Immature natural killer cell (primary cell): ENCODE measurements around the gene CARD19. TPM values are rescaled to one million over a fixed set of nuclear protein-coding genes. Genes with fewer than 3 reads are reported as not detected.
"Not testable (repeated sequence)": the region's sequence is repeated elsewhere in the genome, so short reads cannot be mapped to it uniquely, and the experiment has no call there.

Experiments used
- DNase-seq, 3 donors: peaks; one replicate each; pipeline ENCODE4 v3.0.0; 2022; ENCODE audit warnings: mixed read lengths in 1 of 3
- H3K27ac Mint-ChIP-seq, 6 donors: one replicate each; pipeline ENCODE4 v1.8.0; 2020; ENCODE audit warnings: mixed read lengths in 6 of 6, mild to moderate bottlenecking in 5 of 6, inconsistent platforms in 4 of 6, moderate library complexity in 3 of 6
- H3K27me3 Mint-ChIP-seq, 3 donors: one replicate each; pipeline ENCODE4 v1.8.0; 2020 to 2021; ENCODE audit warnings: low read depth in 3 of 3, mild to moderate bottlenecking in 3 of 3, mixed read lengths in 3 of 3, moderate library complexity in 3 of 3, inconsistent platforms in 1 of 3
- H3K36me3 Mint-ChIP-seq, 3 donors: one replicate each; pipeline ENCODE4 v1.8.0; 2020; ENCODE audit warnings: mixed read lengths in 3 of 3, inconsistent platforms in 2 of 3, mild to moderate bottlenecking in 2 of 3
- H3K4me1 Mint-ChIP-seq, 2 donors: one replicate each; pipeline ENCODE4 v1.8.0; 2020; ENCODE audit warnings: inconsistent platforms in 2 of 2, mild to moderate bottlenecking in 2 of 2, mixed read lengths in 2 of 2, moderate library complexity in 1 of 2
- H3K4me3 Mint-ChIP-seq, 5 donors: one replicate each; pipeline ENCODE4 v1.8.0; 2020; ENCODE audit warnings: mild to moderate bottlenecking in 5 of 5, mixed read lengths in 5 of 5, inconsistent platforms in 3 of 5, moderate library complexity in 3 of 5
- H3K9me3 Mint-ChIP-seq, 6 donors: one replicate each; pipeline ENCODE4 v1.8.0; 2020; ENCODE audit warnings: mild to moderate bottlenecking in 6 of 6, mixed read lengths in 6 of 6, inconsistent platforms in 4 of 6, moderate library complexity in 3 of 6
- polyA plus RNA-seq, 3 donors: library from polyadenylated mRNA; unstranded; fragments of 300-500 nt; fragmentation: Illumina TruSeq; gene quantifications; one replicate each; pipeline ENCODE4 v1.2.3, GENCODE V29; 2021

CARD19 gene
- polyA plus RNA-seq, 3 donors from 2014 or later = 55.1 to 105 (median 78.8) TPM

DNA sequence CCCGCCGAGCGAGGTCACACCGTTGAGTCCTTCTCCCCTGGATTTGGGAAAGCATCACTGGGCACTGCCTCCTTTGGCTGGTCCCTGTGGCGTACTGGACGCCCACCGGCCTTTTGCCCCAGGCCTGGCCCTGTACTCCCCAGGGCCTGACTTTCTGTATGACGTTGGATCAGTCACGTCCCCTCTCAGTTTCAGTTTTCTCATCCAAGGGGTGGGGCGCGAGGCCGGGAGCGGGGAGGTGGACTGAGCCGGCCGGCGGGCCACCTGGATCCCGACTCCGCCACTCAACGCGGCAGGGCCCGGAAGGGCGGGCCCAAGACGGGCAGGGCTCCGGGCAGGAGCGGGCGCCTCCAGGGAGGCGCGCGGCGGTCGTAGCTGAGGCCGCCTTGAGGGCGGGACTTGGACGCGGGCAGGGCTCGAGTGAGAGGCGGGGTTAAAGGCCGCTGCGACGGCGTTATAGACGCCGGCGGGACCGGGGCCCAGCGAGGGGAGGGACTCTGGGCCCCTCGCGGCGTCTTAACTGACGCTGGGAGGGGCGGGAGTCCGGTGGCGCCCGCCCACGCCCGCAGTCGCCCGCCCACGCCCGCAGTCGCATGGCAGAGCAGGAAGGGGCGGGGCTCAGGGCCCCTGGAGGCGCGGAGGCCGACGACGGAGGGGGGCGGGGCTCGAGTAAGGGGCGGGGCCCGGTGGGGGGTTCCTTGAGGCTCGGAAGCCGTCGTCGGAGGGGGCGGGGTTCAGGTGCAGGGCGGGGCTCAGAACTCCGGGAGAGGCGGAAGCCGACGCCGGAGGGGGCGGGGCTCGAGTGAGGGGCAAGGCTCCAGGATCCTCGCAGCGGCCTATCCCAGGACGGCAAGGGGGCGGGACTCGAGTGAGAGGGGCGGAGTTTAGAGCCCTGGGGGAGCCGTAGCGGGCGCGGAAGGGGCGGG is 549 bp upstream of the CARD19 start:
- H3K9me3 Mint-ChIP-seq = no peaks in the 10 kb centered on the region
- H3K27me3 Mint-ChIP-seq = peaks cover 2 to 14% (median 2%) of the 10 kb centered on the region in 3 donors
- H3K4me1 Mint-ChIP-seq = peaks cover 57 to 62% of the 10 kb centered on the region in 2 donors
- no peaks in the 10 kb centered on the region for H3K36me3 Mint-ChIP-seq
- H3K27ac Mint-ChIP-seq = peak overlapping the region; percentile 72 to 98 (median 92)
- peak overlapping the region; percentile 80 to 87 (median 84) for H3K4me3 Mint-ChIP-seq
- peak; percentile 100 for DNase-seq

GRCh38 chr9:93096811-93097382 is 880 bp downstream of the CARD19 start:
- Mint-ChIP-seq H3K36me3 (no peaks in the 10 kb centered on the region), H3K4me1 (peaks cover 59 to 66% of the 10 kb centered on the region in 2 donors), H3K9me3 (no peaks in the 10 kb centered on the region), H3K4me3 (peak overlapping the region; percentile 78 to 89 (median 88)), H3K27me3 (peaks cover 2 to 14% (median 2%) of the 10 kb centered on the region in 3 donors), H3K27ac (peak overlapping the region; percentile 69 to 94 (median 82))
- DNase-seq = no peak

DNA sequence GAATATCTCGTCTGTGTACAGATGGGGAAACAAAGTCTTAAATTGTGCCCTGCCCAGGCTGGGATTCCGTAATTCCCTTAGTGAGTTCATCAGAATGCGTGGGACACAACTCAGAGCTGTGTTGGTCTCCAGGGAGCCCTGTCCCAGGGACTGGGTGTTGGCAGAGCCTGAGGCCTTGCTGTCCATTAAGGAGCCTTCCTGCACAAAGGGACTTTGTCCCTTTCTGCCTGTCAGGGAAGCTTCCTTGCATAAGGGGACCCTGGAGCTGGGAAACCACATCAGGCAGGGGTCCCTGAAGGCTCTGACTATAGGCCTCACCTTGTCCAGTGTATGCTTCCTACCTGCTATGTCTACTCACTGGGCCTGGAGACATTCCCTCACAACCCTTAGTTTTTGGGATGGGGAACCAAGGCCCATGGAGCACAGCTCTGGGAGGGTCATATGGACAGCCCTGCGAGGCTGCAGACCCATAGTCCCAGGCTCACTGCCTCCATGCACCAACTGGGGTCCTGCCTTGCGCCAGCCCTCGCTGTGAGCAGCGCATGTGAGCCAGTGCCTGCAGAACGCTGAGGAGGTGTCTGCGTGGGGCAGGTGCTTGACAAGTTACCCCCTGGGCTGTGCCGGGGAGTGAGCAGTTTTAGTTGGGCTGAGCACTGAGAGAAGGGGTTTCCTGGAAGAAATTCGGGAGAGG is 1.6 kb downstream of the CARD19 start:
- Mint-ChIP-seq H3K4me1 (peaks cover 57 to 72% of the 10 kb centered on the region in 2 donors), H3K27me3 (peaks cover 2 to 13% (median 2%) of the 10 kb centered on the region in 3 donors), H3K4me3 (peak overlapping the region; percentile 78 to 89 (median 88)), H3K36me3 (no peaks in the 10 kb centered on the region), H3K27ac (peak overlapping the region; percentile 75 to 95 (median 88)), H3K9me3 (no peaks in the 10 kb centered on the region)
- no peak for DNase-seq

- H3K9me3 Mint-ChIP-seq = peaks cover 0 to under 1% (median 0%) of the 10 kb centered on the region in 6 donors
- DNase-seq = peak; percentile 61 to 77 (median 68)
- H3K27ac Mint-ChIP-seq = peak overlapping the region; percentile 75 to 95 (median 88)
- H3K36me3 Mint-ChIP-seq = peaks cover under 1% of the 10 kb centered on the region in 3 donors
- H3K4me3 Mint-ChIP-seq = peak overlapping the region; percentile 78 to 89 (median 88)
- H3K4me1 Mint-ChIP-seq = peaks cover 53 to 73% of the 10 kb centered on the region in 2 donors
- H3K27me3 Mint-ChIP-seq = peaks cover 2 to 13% (median 2%) of the 10 kb centered on the region in 3 donors
Observed at GRCh38 chr9:93098236-93098946, 2.4 kb downstream of the CARD19 start.

DNA sequence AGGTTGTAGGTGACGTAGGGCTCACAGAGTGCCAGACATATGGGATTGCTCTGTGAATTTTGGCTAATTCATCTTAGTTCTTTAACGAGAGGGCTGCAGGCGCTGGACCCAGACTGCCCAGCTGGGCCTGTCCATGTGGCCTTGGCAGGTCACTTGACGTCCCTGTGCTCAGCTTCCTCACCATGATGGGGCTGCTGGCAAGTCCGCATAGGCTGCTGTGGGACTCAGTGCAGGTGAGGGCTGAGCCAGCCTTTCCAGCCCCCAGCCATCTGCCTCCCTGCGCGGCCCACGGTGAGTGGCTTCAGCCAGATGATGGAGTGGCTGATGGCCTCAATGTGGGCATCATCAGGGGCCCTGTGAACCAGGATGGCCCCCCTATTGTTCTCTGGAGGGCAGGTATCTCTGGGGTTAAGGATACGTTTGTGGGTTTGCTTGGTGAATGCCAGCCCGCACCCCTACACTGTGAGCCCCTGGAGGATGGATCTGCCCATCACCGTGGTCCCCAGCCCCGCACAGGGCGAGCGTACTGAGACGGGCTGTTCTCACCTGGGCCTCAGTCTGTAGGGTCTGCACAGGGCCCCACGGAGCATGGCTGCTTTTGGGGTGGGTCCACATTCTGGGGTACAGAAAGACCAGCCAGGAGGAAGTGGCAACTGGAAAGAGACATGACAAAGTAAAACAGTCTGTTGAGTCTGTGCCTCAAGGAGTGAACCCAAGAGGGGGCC is 3.7 kb downstream of the CARD19 start:
- Mint-ChIP-seq H3K4me3 (peak overlapping the region; percentile 54 to 89 (median 64)), H3K9me3 (peaks cover 0 to 10% (median 2%) of the 10 kb centered on the region in 6 donors), H3K4me1 (peaks cover 42 to 64% of the 10 kb centered on the region in 2 donors), H3K36me3 (peaks cover 8 to 11% (median 10%) of the 10 kb centered on the region in 3 donors), H3K27ac (peak overlapping the region in 5 of 6 donors; percentile 20 to 94 (median 75)), H3K27me3 (peaks cover 0 to 8% (median 2%) of the 10 kb centered on the region in 3 donors)
- no peak for DNase-seq

DNA sequence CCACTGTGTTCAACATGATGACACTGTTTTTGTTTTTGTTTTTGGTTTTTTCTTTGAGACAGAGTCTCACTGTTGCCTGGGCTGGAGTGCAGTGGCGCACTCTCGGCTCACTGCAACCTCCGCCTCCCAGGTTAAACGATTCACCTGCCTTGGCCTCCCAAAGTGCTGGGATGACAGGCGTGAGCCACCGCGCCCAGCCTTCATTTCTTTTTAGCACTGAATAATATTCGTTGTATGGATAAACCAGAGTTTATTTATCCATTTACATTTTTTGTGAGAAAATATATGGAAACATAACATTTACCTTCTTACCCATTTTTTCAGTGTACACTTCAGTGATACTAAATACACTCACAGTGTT is 4.2 kb downstream of the CARD19 start:
- Mint-ChIP-seq H3K27ac (peak overlapping the region in 3 of 6 donors; percentile 38 to 56 (median 50)), H3K9me3 (peaks cover 0 to 10% (median 4%) of the 10 kb centered on the region in 6 donors)

GRCh38 chr9:93101086-93101485 is 5.1 kb downstream of the CARD19 start:
- peaks cover 39 to 67% of the 10 kb centered on the region in 2 donors for H3K4me1 Mint-ChIP-seq
- H3K27ac Mint-ChIP-seq = peak overlapping the region in 1 of 6 donors; percentile 23
- not testable (repeated sequence) for DNase-seq, H3K4me3 Mint-ChIP-seq, H3K27me3 Mint-ChIP-seq
- peaks cover 12 to 14% (median 13%) of the 10 kb centered on the region in 3 donors for H3K36me3 Mint-ChIP-seq
- H3K9me3 Mint-ChIP-seq = peaks cover 0 to 10% (median 6%) of the 10 kb centered on the region in 6 donors

More for the DNA sequence above, 4.2 kb downstream of the CARD19 start:
- H3K4me1 Mint-ChIP-seq = peaks cover 39 to 59% of the 10 kb centered on the region in 2 donors
- no peak for DNase-seq
- peak overlapping the region in 1 of 5 donors; percentile 54 for H3K4me3 Mint-ChIP-seq
- H3K36me3 Mint-ChIP-seq = peaks cover 12 to 14% (median 13%) of the 10 kb centered on the region in 3 donors
- peaks cover 0 to 10% (median 2%) of the 10 kb centered on the region in 3 donors for H3K27me3 Mint-ChIP-seq

- peak overlapping the region in 1 of 6 donors; percentile 25 for H3K27ac Mint-ChIP-seq
- peaks cover 7 to 41% of the 10 kb centered on the region in 2 donors for H3K4me1 Mint-ChIP-seq
Observed at GRCh38 chr9:93105620-93106019, 9.6 kb downstream of the CARD19 start.

GRCh38 chr9:93107151-93107824 is 11.3 kb downstream of the CARD19 start:
- H3K4me3 Mint-ChIP-seq = no peak overlapping the region
- H3K27ac Mint-ChIP-seq = peak overlapping the region in 2 of 6 donors; percentile 10 to 40
- H3K9me3 Mint-ChIP-seq = peaks cover 0 to 10% (median 6%) of the 10 kb centered on the region in 6 donors
- H3K36me3 Mint-ChIP-seq = peaks cover 21 to 26% (median 24%) of the 10 kb centered on the region in 3 donors
- peaks cover 6 to 37% of the 10 kb centered on the region in 2 donors for H3K4me1 Mint-ChIP-seq
- DNase-seq = no peak
- H3K27me3 Mint-ChIP-seq = peaks cover 0 to 5% (median 1%) of the 10 kb centered on the region in 3 donors

More at GRCh38 chr9:93105620-93106019, 9.6 kb downstream of the CARD19 start:
- Mint-ChIP-seq H3K4me3 (no peak overlapping the region), H3K36me3 (peaks cover 17 to 24% (median 21%) of the 10 kb centered on the region in 3 donors), H3K27me3 (peaks cover 0 to 5% (median 1%) of the 10 kb centered on the region in 3 donors), H3K9me3 (peaks cover 0 to 10% (median 6%) of the 10 kb centered on the region in 6 donors)
- DNase-seq = no peak

- Mint-ChIP-seq H3K36me3 (peaks cover 21 to 26% (median 24%) of the 10 kb centered on the region in 3 donors), H3K9me3 (peaks cover 0 to 10% (median 6%) of the 10 kb centered on the region in 6 donors), H3K27ac (no peak overlapping the region), H3K27me3 (peaks cover 0 to 7% (median 1%) of the 10 kb centered on the region in 3 donors), H3K4me3 (no peak overlapping the region), H3K4me1 (peaks cover 6 to 31% of the 10 kb centered on the region in 2 donors)
- DNase-seq = no peak
Observed at GRCh38 chr9:93107825-93108161, 11.8 kb downstream of the CARD19 start.

DNA sequence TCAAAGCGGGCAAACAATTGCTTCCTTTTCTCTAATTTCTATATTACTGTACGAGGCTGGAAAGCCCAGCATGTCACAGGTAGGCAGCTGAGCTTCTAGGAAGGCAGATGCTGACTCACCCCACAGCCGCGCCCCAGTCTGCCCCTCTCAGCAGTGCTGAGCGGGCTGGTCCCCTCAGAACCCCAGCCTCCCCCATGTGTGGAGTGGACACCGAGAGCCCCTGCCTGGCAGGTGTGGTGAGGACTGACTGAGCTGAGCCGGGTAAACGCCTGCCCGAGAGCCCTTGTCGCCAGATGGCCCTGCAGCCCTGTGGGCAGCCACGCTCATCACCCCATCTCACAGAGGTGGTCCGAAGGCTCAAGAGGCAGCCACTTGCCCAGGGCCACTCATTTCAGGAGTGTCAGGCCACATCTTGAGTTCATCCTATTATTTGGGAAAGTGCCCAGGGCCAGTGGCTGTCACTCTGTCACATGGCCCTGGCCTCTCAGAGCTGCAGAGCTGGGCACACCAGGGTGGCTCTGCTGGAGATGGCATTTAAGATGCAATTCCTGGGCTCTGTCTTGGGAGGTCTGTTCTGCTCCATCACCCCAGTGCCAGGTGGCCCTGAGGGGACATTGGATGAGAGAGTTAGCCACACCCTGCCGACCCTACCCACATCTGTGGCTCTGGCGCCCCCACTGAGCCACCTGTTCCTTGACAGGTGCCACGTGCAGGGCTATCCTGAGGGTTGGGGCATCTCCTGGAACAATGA is 12.4 kb downstream of the CARD19 start:
- Mint-ChIP-seq H3K36me3 (peaks cover 20 to 28% (median 23%) of the 10 kb centered on the region in 3 donors), H3K9me3 (peaks cover 0 to 9% (median 6%) of the 10 kb centered on the region in 6 donors), H3K27me3 (peaks cover 0 to 7% (median 1%) of the 10 kb centered on the region in 3 donors), H3K4me3 (no peak overlapping the region), H3K27ac (peak overlapping the region in 1 of 6 donors; percentile 12), H3K4me1 (peaks cover 8 to 25% of the 10 kb centered on the region in 2 donors)
- no peak for DNase-seq
